Measurements from ENCODE around the gene FAR1.
"Not testable (repeated sequence)": the region's sequence is repeated elsewhere in the genome, so short reads cannot be mapped to it uniquely, and the experiment has no call there.

FAR1 gene

GRCh38 chr11:13649619-13650018, 18.8 kb upstream of the FAR1 start:
- Histone ChIP-seq H2BK120ac (ENCODE audit: low read depth, low read length) (no peak overlapping the region), H3K36me3 (ENCODE audit: control insufficient read depth in 1 of 2, insufficient read depth in 2 of 2, low read depth in 1 of 2, low read length in 2 of 2) (no peaks in the 10 kb centered on the region), H2BK5ac (ENCODE audit: low read depth, low read length, poor library complexity, severe bottlenecking) (no peak overlapping the region), H3K4ac (ENCODE audit: low read depth in 1 of 2, low read length in 2 of 2) (no peak overlapping the region), H2AK5ac (ENCODE audit: low read length, severe bottlenecking) (no peak overlapping the region), H2BK15ac (ENCODE audit: low read depth, poor library complexity, severe bottlenecking) (no peak overlapping the region), H3K23ac (ENCODE audit: low read length in 2 of 2) (no peak overlapping the region), H3K9ac (ENCODE audit: low read length) (no peak overlapping the region), H3K27me3 (ENCODE audit: control insufficient read depth in 1 of 2, insufficient read depth in 1 of 2, low read length in 2 of 2) (peaks cover 0 to 12% of the 10 kb centered on the region in 2 experiments), H3K27ac (ENCODE audit: low read length, poor library complexity, severe bottlenecking) (no peak overlapping the region), H3K18ac (ENCODE audit: low read depth in 1 of 2, low read length in 2 of 2) (no peak overlapping the region), H3K79me1 (replicated peaks; ENCODE audit: low read length, poor library complexity, severe bottlenecking) (no peaks in the 10 kb centered on the region), H4K91ac (ENCODE audit: low read length) (no peak overlapping the region), H2AFZ (ENCODE audit: low read depth, low read length) (no peak overlapping the region), H3K4me1 (ENCODE audit: control insufficient read depth, insufficient read depth, low read depth, low read length) (peaks cover 2% of the 10 kb centered on the region), H3K4me2 (ENCODE audit: low read length, poor library complexity, severe bottlenecking) (no peak overlapping the region), H3K14ac (ENCODE audit: low read length in 2 of 2) (no peak overlapping the region), H3K4me3 (ENCODE audit: insufficient read depth in 1 of 2, low read depth in 1 of 2, low read length in 2 of 2) (no peak overlapping the region), H2BK12ac (ENCODE audit: low read length in 2 of 2) (no peak overlapping the region), H4K8ac (ENCODE audit: low read length) (no peak overlapping the region), H3K9me3 (ENCODE audit: control insufficient read depth, low read length) (no peaks in the 10 kb centered on the region)
- DNase-seq: no peak
- WGBS: 72% methylated on average over 2 of the region's 4 CpGs

- not testable (repeated sequence) for H3K36me3 ChIP-seq (ENCODE audit: control insufficient read depth in 1 of 2, insufficient read depth in 2 of 2, low read depth in 1 of 2, low read length in 2 of 2); H3K4me1 ChIP-seq (ENCODE audit: control insufficient read depth, insufficient read depth, low read depth, low read length); H3K18ac ChIP-seq (ENCODE audit: low read depth in 1 of 2, low read length in 2 of 2); H2BK12ac ChIP-seq (ENCODE audit: low read length in 2 of 2); H3K79me1 ChIP-seq (replicated peaks; ENCODE audit: low read length, poor library complexity, severe bottlenecking); H3K27ac ChIP-seq (ENCODE audit: low read length, poor library complexity, severe bottlenecking); H4K91ac ChIP-seq (ENCODE audit: low read length); H2AK5ac ChIP-seq (ENCODE audit: low read length, severe bottlenecking); H4K8ac ChIP-seq (ENCODE audit: low read length); H3K9ac ChIP-seq (ENCODE audit: low read length); DNase-seq; H2BK15ac ChIP-seq (ENCODE audit: low read depth, poor library complexity, severe bottlenecking); H3K9me3 ChIP-seq (ENCODE audit: control insufficient read depth, low read length); H3K4ac ChIP-seq (ENCODE audit: low read depth in 1 of 2, low read length in 2 of 2); H3K4me3 ChIP-seq (ENCODE audit: insufficient read depth in 1 of 2, low read depth in 1 of 2, low read length in 2 of 2); H2BK120ac ChIP-seq (ENCODE audit: low read depth, low read length); H2BK5ac ChIP-seq (ENCODE audit: low read depth, low read length, poor library complexity, severe bottlenecking); H2AFZ ChIP-seq (ENCODE audit: low read depth, low read length); H3K4me2 ChIP-seq (ENCODE audit: low read length, poor library complexity, severe bottlenecking); H3K14ac ChIP-seq (ENCODE audit: low read length in 2 of 2)
- peak overlapping the region in 1 of 2 experiments; percentile 5 for H3K23ac ChIP-seq (ENCODE audit: low read length in 2 of 2)
- peaks cover 0 to 12% of the 10 kb centered on the region in 2 experiments for H3K27me3 ChIP-seq (ENCODE audit: control insufficient read depth in 1 of 2, insufficient read depth in 1 of 2, low read length in 2 of 2)
- 68% methylated on average over 6 of the region's 6 CpGs for WGBS
Measured at GRCh38 chr11:13651515-13651914, 17.0 kb upstream of the FAR1 start.

GRCh38 chr11:13661074-13661623, 7.3 kb upstream of the FAR1 start:
- 66% methylated on average over 2 of the region's 2 CpGs for WGBS
- Histone ChIP-seq H2BK15ac (ENCODE audit: low read depth, poor library complexity, severe bottlenecking) (no peak overlapping the region), H3K18ac (ENCODE audit: low read depth in 1 of 2, low read length in 2 of 2) (no peak overlapping the region), H3K79me1 (replicated peaks; ENCODE audit: low read length, poor library complexity, severe bottlenecking) (no peaks in the 10 kb centered on the region), H2AFZ (ENCODE audit: low read depth, low read length) (no peak overlapping the region), H2AK5ac (ENCODE audit: low read length, severe bottlenecking) (no peak overlapping the region), H3K27ac (ENCODE audit: low read length, poor library complexity, severe bottlenecking) (no peak overlapping the region), H3K27me3 (ENCODE audit: control insufficient read depth in 1 of 2, insufficient read depth in 1 of 2, low read length in 2 of 2) (no peaks in the 10 kb centered on the region), H4K8ac (ENCODE audit: low read length) (no peak overlapping the region), H3K9ac (ENCODE audit: low read length) (no peak overlapping the region), H4K91ac (ENCODE audit: low read length) (no peak overlapping the region), H3K4me2 (ENCODE audit: low read length, poor library complexity, severe bottlenecking) (no peak overlapping the region), H3K4ac (ENCODE audit: low read depth in 1 of 2, low read length in 2 of 2) (no peak overlapping the region), H3K4me3 (ENCODE audit: insufficient read depth in 1 of 2, low read depth in 1 of 2, low read length in 2 of 2) (no peak overlapping the region), H3K4me1 (ENCODE audit: control insufficient read depth, insufficient read depth, low read depth, low read length) (no peaks in the 10 kb centered on the region), H3K9me3 (ENCODE audit: control insufficient read depth, low read length) (peaks cover 19% of the 10 kb centered on the region), H3K23ac (ENCODE audit: low read length in 2 of 2) (no peak overlapping the region), H3K36me3 (ENCODE audit: control insufficient read depth in 1 of 2, insufficient read depth in 2 of 2, low read depth in 1 of 2, low read length in 2 of 2) (no peaks in the 10 kb centered on the region), H2BK5ac (ENCODE audit: low read depth, low read length, poor library complexity, severe bottlenecking) (no peak overlapping the region), H3K14ac (ENCODE audit: low read length in 2 of 2) (no peak overlapping the region), H2BK120ac (ENCODE audit: low read depth, low read length) (no peak overlapping the region), H2BK12ac (ENCODE audit: low read length in 2 of 2) (no peak overlapping the region)
- DNase-seq: no peak

GRCh38 chr11:13663631-13664071, 4.8 kb upstream of the FAR1 start:
- no peak overlapping the region for H3K9ac ChIP-seq (ENCODE audit: low read length)
- WGBS: 56% methylated on average over 1 of the region's 1 CpG
- H3K79me1 ChIP-seq (replicated peaks; ENCODE audit: low read length, poor library complexity, severe bottlenecking): no peaks in the 10 kb centered on the region
- H3K4me3 ChIP-seq (ENCODE audit: insufficient read depth in 1 of 2, low read depth in 1 of 2, low read length in 2 of 2): peak overlapping the region in 1 of 2 experiments; percentile 11
- H3K27ac ChIP-seq (ENCODE audit: low read length, poor library complexity, severe bottlenecking): no peak overlapping the region
- H2BK12ac ChIP-seq (ENCODE audit: low read length in 2 of 2): no peak overlapping the region
- no peak overlapping the region for H3K4ac ChIP-seq (ENCODE audit: low read depth in 1 of 2, low read length in 2 of 2)
- H2AFZ ChIP-seq (ENCODE audit: low read depth, low read length): no peak overlapping the region
- H3K23ac ChIP-seq (ENCODE audit: low read length in 2 of 2): no peak overlapping the region
- DNase-seq: peak; percentile 39
- no peak overlapping the region for H3K14ac ChIP-seq (ENCODE audit: low read length in 2 of 2)
- no peak overlapping the region for H3K4me2 ChIP-seq (ENCODE audit: low read length, poor library complexity, severe bottlenecking)
- no peak overlapping the region for H3K18ac ChIP-seq (ENCODE audit: low read depth in 1 of 2, low read length in 2 of 2)
- no peak overlapping the region for H4K91ac ChIP-seq (ENCODE audit: low read length)
- H3K36me3 ChIP-seq (ENCODE audit: control insufficient read depth in 1 of 2, insufficient read depth in 2 of 2, low read depth in 1 of 2, low read length in 2 of 2): no peaks in the 10 kb centered on the region
- H3K27me3 ChIP-seq (ENCODE audit: control insufficient read depth in 1 of 2, insufficient read depth in 1 of 2, low read length in 2 of 2): no peaks in the 10 kb centered on the region
- H3K9me3 ChIP-seq (ENCODE audit: control insufficient read depth, low read length): peaks cover 11% of the 10 kb centered on the region
- no peaks in the 10 kb centered on the region for H3K4me1 ChIP-seq (ENCODE audit: control insufficient read depth, insufficient read depth, low read depth, low read length)
- no peak overlapping the region for H4K8ac ChIP-seq (ENCODE audit: low read length)
- H2BK5ac ChIP-seq (ENCODE audit: low read depth, low read length, poor library complexity, severe bottlenecking): no peak overlapping the region
- H2BK15ac ChIP-seq (ENCODE audit: low read depth, poor library complexity, severe bottlenecking): no peak overlapping the region
- no peak overlapping the region for H2AK5ac ChIP-seq (ENCODE audit: low read length, severe bottlenecking)
- no peak overlapping the region for H2BK120ac ChIP-seq (ENCODE audit: low read depth, low read length)

Measured in mesenchymal stem cell (in vitro differentiated cells and primary cell).